K562 (cell line): ENCODE data around the gene UBR1. TPM values are rescaled to one million over a fixed set of nuclear protein-coding genes. Genes with fewer than 3 reads are reported as not detected.
A peak's percentile ranks its signal among the peaks of the same experiment; 100 is the strongest.

Experiments used
- BDP1 ChIP-seq: IDR thresholded peaks from 3 replicates; pipeline ENCODE4 v1.6.1; 2011; ENCODE audit not compliant: insufficient read length, insufficient read depth
- MTA1 ChIP-seq: fragments of 450-650 bp; IDR thresholded peaks from 2 replicates; pipeline ENCODE4 v1.6.1; 2017; ENCODE audit warnings: borderline replicate concordance
- ZFP30 ChIP-seq: fragments of 250-450 bp; sonication (Bioruptor Pico); IDR thresholded peaks from 2 replicates; pipeline ENCODE4 v1.8.0; 2022; ENCODE audit warnings: moderate library complexity, mild to moderate bottlenecking, inconsistent platforms, borderline replicate concordance
- ZNF232 ChIP-seq: sonication (generic); formaldehyde crosslinking; IDR thresholded peaks from 2 replicates; pipeline ENCODE4 v1.8.0; 2022; ENCODE audit warnings: mild to moderate bottlenecking, missing genetic modification reagents
- ZNF766 ChIP-seq: fragments of 200-800 bp; sonication (Bioruptor generic); conservative IDR thresholded peaks from 2 replicates; pipeline ENCODE4 v1.6.1; 2016; ENCODE audit warnings: missing genetic modification characterization, missing compliant biosample characterization
- polyA plus RNA-seq, 8 experiments: library from polyadenylated mRNA; depleted of rRNA in 4 of 8; stranded (reverse) in 5 of 8; unstranded in 3 of 8; fragments of >200 nt; fragmentation: Nextera tagmentation in 2 of 8; fragmentation: Illumina TruSeq in 1 of 8; extraction: Ambion mirVana in 2 of 8; extraction: Trizol in 1 of 8; gene quantifications; 2 replicates each; pipeline versions ENCODE4 v1.2.1 to v1.2.3, GENCODE V29; 2011 to 2014; ENCODE audit warnings: inconsistent platforms in 1 of 8, missing spikeins in 1 of 8
- total RNA-seq, 7 experiments: library from RNA; depleted of rRNA in 6 of 7; stranded (reverse); fragments of >200 nt in 6 of 7; fragmentation: Illumina TruSeq in 2 of 7; extraction: Trizol in 2 of 7; gene quantifications; 2 replicates each; pipeline versions ENCODE4 v1.2.1 to v1.2.3, GENCODE V29; 2011 to 2021; ENCODE audit warnings: low replicate concordance in 1 of 7
- TF ChIP-seq, protein P1 (sequence below): fragments of 450-650 bp; IDR thresholded peaks from 2 replicates; pipeline ENCODE4 v1.6.1; 2018; ENCODE audit warnings: mild to moderate bottlenecking, low read depth; ENCODE audit not compliant: partially characterized antibody
- TF ChIP-seq, protein P2 (sequence below): sonication (generic); formaldehyde crosslinking; IDR thresholded peaks from 2 replicates; pipeline ENCODE4 v1.8.0; 2022; ENCODE audit warnings: mild to moderate bottlenecking, missing genetic modification reagents, borderline replicate concordance
- TF ChIP-seq, protein P3 (sequence below): sonication (generic); formaldehyde crosslinking; IDR thresholded peaks from 2 replicates; pipeline ENCODE4 v1.8.1; 2023; ENCODE audit warnings: mild to moderate bottlenecking, missing genetic modification reagents
- TF ChIP-seq, protein P4 (sequence below): fragments of 450-650 bp; IDR thresholded peaks from 2 replicates; pipeline ENCODE4 v1.7.1; 2018; ENCODE audit warnings: mild to moderate bottlenecking, low read depth; ENCODE audit not compliant: partially characterized antibody
- TF ChIP-seq, protein P5 (sequence below): fragments of 450-650 bp; IDR thresholded peaks from 2 replicates; pipeline ENCODE4 v1.6.1; 2017; ENCODE audit warnings: antibody characterized with exemption
- TF ChIP-seq, protein P6 (sequence below): sonication (generic); formaldehyde crosslinking; IDR thresholded peaks from 2 replicates; pipeline ENCODE4 v1.8.0; 2022; ENCODE audit warnings: mild to moderate bottlenecking, low read depth, missing genetic modification reagents

The UBR1 gene
- total and polyA plus RNA-seq, 9 of the 15 experiments (the other 6 are each of a cell fraction or from before 2014, with no cell fraction given): 5.8 to 30.7 (median 15.3) TPM

DNA sequence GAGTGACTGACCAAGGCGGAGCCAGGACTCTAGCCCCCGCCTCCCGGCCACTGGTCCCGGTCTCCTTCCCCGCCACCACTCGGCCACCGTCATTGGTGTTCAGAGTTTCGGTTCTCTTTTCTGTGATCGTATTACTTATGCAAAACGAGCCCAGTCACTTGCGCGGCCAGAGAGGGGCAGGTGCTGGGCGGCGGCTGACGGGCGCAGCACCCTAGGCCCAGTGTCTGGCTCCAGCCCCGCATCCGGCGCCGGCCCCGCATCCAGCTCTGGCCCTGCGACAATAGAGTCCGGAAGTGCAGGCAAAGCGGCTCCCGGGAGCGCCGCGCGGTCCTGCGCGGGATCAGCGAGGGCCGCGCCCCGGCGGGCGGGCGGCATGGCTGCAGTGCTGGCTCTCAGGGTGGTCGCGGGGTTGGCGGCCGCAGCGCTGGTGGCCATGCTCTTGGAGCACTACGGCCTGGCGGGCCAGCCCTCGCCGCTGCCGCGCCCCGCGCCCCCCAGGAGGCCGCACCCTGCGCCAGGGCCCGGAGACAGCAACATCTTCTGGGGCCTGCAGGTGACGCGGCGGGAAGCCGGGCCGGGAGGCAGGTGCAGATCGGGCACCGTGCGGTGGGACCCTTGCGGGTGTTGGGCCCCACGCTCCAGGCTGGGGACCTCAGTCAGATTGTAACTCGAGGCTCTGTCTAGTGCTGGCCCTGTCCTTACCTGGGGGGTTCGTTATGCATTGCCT is 27.8 kb upstream of the UBR1 start, which contains the start of gene TMEM62 (continued):
- TF ChIP-seq, protein P1, sequence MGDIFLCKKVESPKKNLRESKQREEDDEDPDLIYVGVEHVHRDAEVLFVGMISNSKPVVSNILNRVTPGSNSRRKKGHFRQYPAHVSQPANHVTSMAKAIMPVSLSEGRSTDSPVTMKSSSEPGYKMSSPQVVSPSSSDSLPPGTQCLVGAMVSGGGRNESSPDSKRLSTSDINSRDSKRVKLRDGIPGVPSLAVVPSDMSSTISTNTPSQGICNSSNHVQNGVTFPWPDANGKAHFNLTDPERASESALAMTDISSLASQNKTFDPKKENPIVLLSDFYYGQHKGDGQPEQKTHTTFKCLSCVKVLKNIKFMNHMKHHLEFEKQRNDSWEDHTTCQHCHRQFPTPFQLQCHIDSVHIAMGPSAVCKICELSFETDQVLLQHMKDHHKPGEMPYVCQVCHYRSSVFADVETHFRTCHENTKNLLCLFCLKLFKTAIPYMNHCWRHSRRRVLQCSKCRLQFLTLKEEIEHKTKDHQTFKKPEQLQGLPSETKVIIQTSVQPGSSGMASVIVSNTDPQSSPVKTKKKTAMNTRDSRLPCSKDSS: no peak
- TF ChIP-seq, protein P2, sequence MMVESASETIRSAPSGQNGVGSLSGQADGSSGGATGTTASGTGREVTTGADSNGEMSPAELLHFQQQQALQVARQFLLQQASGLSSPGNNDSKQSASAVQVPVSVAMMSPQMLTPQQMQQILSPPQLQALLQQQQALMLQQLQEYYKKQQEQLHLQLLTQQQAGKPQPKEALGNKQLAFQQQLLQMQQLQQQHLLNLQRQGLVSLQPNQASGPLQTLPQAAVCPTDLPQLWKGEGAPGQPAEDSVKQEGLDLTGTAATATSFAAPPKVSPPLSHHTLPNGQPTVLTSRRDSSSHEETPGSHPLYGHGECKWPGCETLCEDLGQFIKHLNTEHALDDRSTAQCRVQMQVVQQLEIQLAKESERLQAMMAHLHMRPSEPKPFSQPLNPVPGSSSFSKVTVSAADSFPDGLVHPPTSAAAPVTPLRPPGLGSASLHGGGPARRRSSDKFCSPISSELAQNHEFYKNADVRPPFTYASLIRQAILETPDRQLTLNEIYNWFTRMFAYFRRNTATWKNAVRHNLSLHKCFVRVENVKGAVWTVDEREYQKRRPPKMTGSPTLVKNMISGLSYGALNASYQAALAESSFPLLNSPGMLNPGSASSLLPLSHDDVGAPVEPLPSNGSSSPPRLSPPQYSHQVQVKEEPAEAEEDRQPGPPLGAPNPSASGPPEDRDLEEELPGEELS (CRISPR knock-in tag): peak; percentile 90
- TF ChIP-seq MTA1: no peak
- no peak for TF ChIP-seq ZNF766
- TF ChIP-seq, protein P3, sequence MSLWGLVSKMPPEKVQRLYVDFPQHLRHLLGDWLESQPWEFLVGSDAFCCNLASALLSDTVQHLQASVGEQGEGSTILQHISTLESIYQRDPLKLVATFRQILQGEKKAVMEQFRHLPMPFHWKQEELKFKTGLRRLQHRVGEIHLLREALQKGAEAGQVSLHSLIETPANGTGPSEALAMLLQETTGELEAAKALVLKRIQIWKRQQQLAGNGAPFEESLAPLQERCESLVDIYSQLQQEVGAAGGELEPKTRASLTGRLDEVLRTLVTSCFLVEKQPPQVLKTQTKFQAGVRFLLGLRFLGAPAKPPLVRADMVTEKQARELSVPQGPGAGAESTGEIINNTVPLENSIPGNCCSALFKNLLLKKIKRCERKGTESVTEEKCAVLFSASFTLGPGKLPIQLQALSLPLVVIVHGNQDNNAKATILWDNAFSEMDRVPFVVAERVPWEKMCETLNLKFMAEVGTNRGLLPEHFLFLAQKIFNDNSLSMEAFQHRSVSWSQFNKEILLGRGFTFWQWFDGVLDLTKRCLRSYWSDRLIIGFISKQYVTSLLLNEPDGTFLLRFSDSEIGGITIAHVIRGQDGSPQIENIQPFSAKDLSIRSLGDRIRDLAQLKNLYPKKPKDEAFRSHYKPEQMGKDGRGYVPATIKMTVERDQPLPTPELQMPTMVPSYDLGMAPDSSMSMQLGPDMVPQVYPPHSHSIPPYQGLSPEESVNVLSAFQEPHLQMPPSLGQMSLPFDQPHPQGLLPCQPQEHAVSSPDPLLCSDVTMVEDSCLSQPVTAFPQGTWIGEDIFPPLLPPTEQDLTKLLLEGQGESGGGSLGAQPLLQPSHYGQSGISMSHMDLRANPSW (CRISPR knock-in tag): no peak
- TF ChIP-seq, protein P4, sequence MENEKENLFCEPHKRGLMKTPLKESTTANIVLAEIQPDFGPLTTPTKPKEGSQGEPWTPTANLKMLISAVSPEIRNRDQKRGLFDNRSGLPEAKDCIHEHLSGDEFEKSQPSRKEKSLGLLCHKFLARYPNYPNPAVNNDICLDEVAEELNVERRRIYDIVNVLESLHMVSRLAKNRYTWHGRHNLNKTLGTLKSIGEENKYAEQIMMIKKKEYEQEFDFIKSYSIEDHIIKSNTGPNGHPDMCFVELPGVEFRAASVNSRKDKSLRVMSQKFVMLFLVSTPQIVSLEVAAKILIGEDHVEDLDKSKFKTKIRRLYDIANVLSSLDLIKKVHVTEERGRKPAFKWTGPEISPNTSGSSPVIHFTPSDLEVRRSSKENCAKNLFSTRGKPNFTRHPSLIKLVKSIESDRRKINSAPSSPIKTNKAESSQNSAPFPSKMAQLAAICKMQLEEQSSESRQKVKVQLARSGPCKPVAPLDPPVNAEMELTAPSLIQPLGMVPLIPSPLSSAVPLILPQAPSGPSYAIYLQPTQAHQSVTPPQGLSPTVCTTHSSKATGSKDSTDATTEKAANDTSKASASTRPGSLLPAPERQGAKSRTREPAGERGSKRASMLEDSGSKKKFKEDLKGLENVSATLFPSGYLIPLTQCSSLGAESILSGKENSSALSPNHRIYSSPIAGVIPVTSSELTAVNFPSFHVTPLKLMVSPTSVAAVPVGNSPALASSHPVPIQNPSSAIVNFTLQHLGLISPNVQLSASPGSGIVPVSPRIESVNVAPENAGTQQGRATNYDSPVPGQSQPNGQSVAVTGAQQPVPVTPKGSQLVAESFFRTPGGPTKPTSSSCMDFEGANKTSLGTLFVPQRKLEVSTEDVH: no peak
- TF ChIP-seq, protein P5, sequence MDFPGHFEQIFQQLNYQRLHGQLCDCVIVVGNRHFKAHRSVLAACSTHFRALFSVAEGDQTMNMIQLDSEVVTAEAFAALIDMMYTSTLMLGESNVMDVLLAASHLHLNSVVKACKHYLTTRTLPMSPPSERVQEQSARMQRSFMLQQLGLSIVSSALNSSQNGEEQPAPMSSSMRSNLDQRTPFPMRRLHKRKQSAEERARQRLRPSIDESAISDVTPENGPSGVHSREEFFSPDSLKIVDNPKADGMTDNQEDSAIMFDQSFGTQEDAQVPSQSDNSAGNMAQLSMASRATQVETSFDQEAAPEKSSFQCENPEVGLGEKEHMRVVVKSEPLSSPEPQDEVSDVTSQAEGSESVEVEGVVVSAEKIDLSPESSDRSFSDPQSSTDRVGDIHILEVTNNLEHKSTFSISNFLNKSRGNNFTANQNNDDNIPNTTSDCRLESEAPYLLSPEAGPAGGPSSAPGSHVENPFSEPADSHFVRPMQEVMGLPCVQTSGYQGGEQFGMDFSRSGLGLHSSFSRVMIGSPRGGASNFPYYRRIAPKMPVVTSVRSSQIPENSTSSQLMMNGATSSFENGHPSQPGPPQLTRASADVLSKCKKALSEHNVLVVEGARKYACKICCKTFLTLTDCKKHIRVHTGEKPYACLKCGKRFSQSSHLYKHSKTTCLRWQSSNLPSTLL: no peak
- no peak for TF ChIP-seq ZFP30 (CRISPR knock-in tag)
- TF ChIP-seq, protein P6, sequence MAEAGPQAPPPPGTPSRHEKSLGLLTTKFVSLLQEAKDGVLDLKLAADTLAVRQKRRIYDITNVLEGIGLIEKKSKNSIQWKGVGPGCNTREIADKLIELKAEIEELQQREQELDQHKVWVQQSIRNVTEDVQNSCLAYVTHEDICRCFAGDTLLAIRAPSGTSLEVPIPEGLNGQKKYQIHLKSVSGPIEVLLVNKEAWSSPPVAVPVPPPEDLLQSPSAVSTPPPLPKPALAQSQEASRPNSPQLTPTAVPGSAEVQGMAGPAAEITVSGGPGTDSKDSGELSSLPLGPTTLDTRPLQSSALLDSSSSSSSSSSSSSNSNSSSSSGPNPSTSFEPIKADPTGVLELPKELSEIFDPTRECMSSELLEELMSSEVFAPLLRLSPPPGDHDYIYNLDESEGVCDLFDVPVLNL: peak; percentile 12; the same call in 1 of the 2 replicates
- peak; percentile 77; the same call in 1 of the 2 replicates for TF ChIP-seq ZNF232 (CRISPR knock-in tag)
- no peak for TF ChIP-seq BDP1
